HepG2 (cell line): ENCODE results near the gene PEA15. TPM values are rescaled to one million over a fixed set of nuclear protein-coding genes. Genes with fewer than 3 reads are reported as not detected.
A peak's percentile ranks its signal among the peaks of the same experiment; 100 is the strongest.

Source experiments
- CHD2 ChIP-seq: IDR thresholded peaks from 2 replicates; pipeline ENCODE4 v1.6.1; 2011; ENCODE audit warnings: low read depth, low read length, improper control_type of control experiment
- CREM ChIP-seq, 2 experiments: sonication (generic) in 1 of 2; formaldehyde crosslinking in 1 of 2; IDR thresholded peaks; 2 replicates each; pipeline versions ENCODE4 v1.4.0 to v1.6.1; 2016 to 2020; ENCODE audit warnings: antibody characterized with exemption in 1 of 2, mild to moderate bottlenecking in 1 of 2, missing genetic modification reagents in 1 of 2
- FOSL1 ChIP-seq: sonication (generic); formaldehyde crosslinking; IDR thresholded peaks from 2 replicates; pipeline ENCODE4 v1.9.0; 2021; ENCODE audit warnings: missing genetic modification reagents, borderline replicate concordance
- IRF2 ChIP-seq: IDR thresholded peaks from 2 replicates; pipeline ENCODE4 v1.6.1; 2018; ENCODE audit warnings: missing genetic modification reagents, missing compliant biosample characterization
- JUN ChIP-seq: sonication (generic); formaldehyde crosslinking; IDR thresholded peaks from 2 replicates; pipeline ENCODE4 v1.4.0; 2020; ENCODE audit warnings: mild to moderate bottlenecking, missing genetic modification reagents
- LCORL ChIP-seq, 2 experiments: fragments of 450-650 bp in 1 of 2; sonication (generic) in 1 of 2; formaldehyde crosslinking in 1 of 2; IDR thresholded peaks; 2 replicates each; pipeline versions ENCODE4 v1.5.0 to v1.6.1; 2017 to 2020; ENCODE audit warnings: antibody characterized with exemption in 1 of 2, missing genetic modification reagents in 1 of 2
- MLX ChIP-seq: IDR thresholded peaks from 2 replicates; pipeline ENCODE4 v1.6.1; 2016
- NFE2 ChIP-seq: sonication (generic); formaldehyde crosslinking; IDR thresholded peaks from 2 replicates; pipeline ENCODE4 v1.4.0; 2020; ENCODE audit warnings: missing genetic modification reagents
- NFRKB ChIP-seq: fragments of 450-650 bp; IDR thresholded peaks from 2 replicates; pipeline ENCODE4 v1.6.1; 2017
- NR2F2 ChIP-seq: IDR thresholded peaks from 2 replicates; pipeline ENCODE4 v1.6.1; 2012; ENCODE audit warnings: low read depth, inconsistent platforms, borderline replicate concordance
- PCBP2 ChIP-seq: fragments of 200-400 bp; formaldehyde crosslinking; optimal IDR thresholded peaks from 2 replicates; pipeline ENCODE3; 2018; ENCODE audit warnings: low read length, low read depth; ENCODE audit not compliant: poor library complexity, severe bottlenecking
- PHF8 ChIP-seq: sonication (generic); formaldehyde crosslinking; IDR thresholded peaks from 2 replicates; pipeline ENCODE4 v1.5.0; 2020; ENCODE audit warnings: missing genetic modification reagents
- POLR2AphosphoS2 ChIP-seq: IDR thresholded peaks from 2 replicates; pipeline ENCODE4 v1.6.1; 2011; ENCODE audit warnings: low read depth, low read length, improper control_type of control experiment
- PRMT3 ChIP-seq: sonication (generic); formaldehyde crosslinking; IDR thresholded peaks from 2 replicates; pipeline ENCODE4 v1.8.1; 2022; ENCODE audit warnings: low read depth, mild to moderate bottlenecking, moderate library complexity, missing genetic modification reagents, borderline replicate concordance
- SATB2 ChIP-seq: sonication (generic); formaldehyde crosslinking; IDR thresholded peaks from 2 replicates; pipeline ENCODE4 v1.5.0; 2020; ENCODE audit warnings: missing genetic modification reagents
- TBX3 ChIP-seq: fragments of 450-650 bp; IDR thresholded peaks from 2 replicates; pipeline ENCODE4 v1.6.1; 2017; ENCODE audit warnings: antibody characterized with exemption, mild to moderate bottlenecking, inconsistent platforms, borderline replicate concordance
- TCF7 ChIP-seq: sonication (generic); IDR thresholded peaks from 2 replicates; pipeline ENCODE4 v1.6.1; 2016; ENCODE audit warnings: antibody characterized with exemption, low read depth
- ZBTB1 ChIP-seq: sonication (generic); formaldehyde crosslinking; IDR thresholded peaks from 2 replicates; pipeline ENCODE4 v1.4.0; 2020; ENCODE audit warnings: missing genetic modification reagents, borderline replicate concordance
- ZBTB46 ChIP-seq: sonication (generic); formaldehyde crosslinking; IDR thresholded peaks from 2 replicates; pipeline ENCODE4 v1.4.0; 2020; ENCODE audit warnings: mild to moderate bottlenecking, missing genetic modification reagents, borderline replicate concordance
- ZNF235 ChIP-seq: sonication (generic); formaldehyde crosslinking; IDR thresholded peaks from 2 replicates; pipeline ENCODE4 v1.8.1; 2023; ENCODE audit warnings: mild to moderate bottlenecking, missing genetic modification reagents, borderline replicate concordance
- ZNF280D ChIP-seq: sonication (generic); formaldehyde crosslinking; IDR thresholded peaks from 2 replicates; pipeline ENCODE4 v1.5.1; 2020; ENCODE audit warnings: mild to moderate bottlenecking, missing genetic modification reagents
- ZNF3 ChIP-seq: IDR thresholded peaks from 2 replicates; pipeline ENCODE4 v1.7.0; 2017; ENCODE audit warnings: inconsistent platforms
- ZNF432 ChIP-seq: sonication (generic); formaldehyde crosslinking; IDR thresholded peaks from 2 replicates; pipeline ENCODE4 v1.5.0; 2020; ENCODE audit warnings: missing genetic modification reagents, mild to moderate bottlenecking, borderline replicate concordance
- ZSCAN5A ChIP-seq: sonication (generic); formaldehyde crosslinking; IDR thresholded peaks from 2 replicates; pipeline ENCODE4 v1.8.0; 2022; ENCODE audit warnings: mild to moderate bottlenecking, missing genetic modification reagents, borderline replicate concordance
- polyA plus RNA-seq, 8 experiments: library from polyadenylated mRNA; depleted of rRNA in 3 of 8; stranded (reverse) in 7 of 8; unstranded in 1 of 8; fragments of >200 nt; fragmentation: Illumina TruSeq in 4 of 8; extraction: Trizol in 4 of 8; gene quantifications; 2 replicates each; pipeline versions ENCODE4 v1.2.1 to v1.2.3, GENCODE V29; 2011 to 2016; ENCODE audit warnings: low read depth in 4 of 8, missing spikeins in 1 of 8, mixed read lengths in 1 of 8; ENCODE audit not compliant: insufficient read depth in 1 of 8
- total RNA-seq, 5 experiments: library from RNA; depleted of rRNA; stranded (reverse); fragments of >200 nt; fragmentation: Illumina TruSeq; extraction: Trizol; gene quantifications; 2 replicates each; pipeline ENCODE4 v1.2.3, GENCODE V29; 2016; ENCODE audit warnings: low read depth in 1 of 5

Gene PEA15
- total and polyA plus RNA-seq, 2 of the 13 experiments (the other 11 are each of a cell fraction or from before 2014, with no cell fraction given): 12.1 to 35.2 TPM

- no peak for TF ChIP-seq ZNF3 (CRISPR knock-in tag)
- TF ChIP-seq ZNF432 (CRISPR knock-in tag): no peak
- TF ChIP-seq TBX3: no peak
- TF ChIP-seq PHF8 (CRISPR knock-in tag): no peak
- no peak for TF ChIP-seq MLX
- TF ChIP-seq PCBP2: no peak
- TF ChIP-seq CHD2: peak; percentile 48; the same call in 1 of the 2 replicates
- TF ChIP-seq ZNF235 (CRISPR knock-in tag): peak; percentile 75; the same call in 1 of the 2 replicates
- TF ChIP-seq NR2F2: peak; percentile 65; the same call in 1 of the 2 replicates
- TF ChIP-seq JUN (CRISPR knock-in tag): no peak
- no peak for TF ChIP-seq SATB2 (CRISPR knock-in tag)
- TF ChIP-seq TCF7: peak; percentile 25; the same call in 1 of the 2 replicates
- no peak for TF ChIP-seq ZBTB46 (CRISPR knock-in tag)
- no peak for TF ChIP-seq POLR2AphosphoS2
- no peak for TF ChIP-seq PRMT3 (CRISPR knock-in tag)
- TF ChIP-seq NFE2 (CRISPR knock-in tag): no peak
- TF ChIP-seq IRF2 (CRISPR knock-in tag): peak; percentile 34; the same call in 1 of the 2 replicates
- no peak for TF ChIP-seq CREM (IDR thresholded peaks at IDR 0.05)
- no peak for TF ChIP-seq CREM (CRISPR knock-in tag; IDR thresholded peaks at IDR 0.05)
- no peak for TF ChIP-seq ZSCAN5A
- no peak for TF ChIP-seq LCORL (IDR thresholded peaks at IDR 0.05)
- peak; percentile 77 for TF ChIP-seq LCORL (CRISPR knock-in tag; IDR thresholded peaks at IDR 0.05)
- no peak for TF ChIP-seq NFRKB
- TF ChIP-seq ZBTB1 (CRISPR knock-in tag): no peak
- TF ChIP-seq FOSL1: no peak
- TF ChIP-seq ZNF280D (CRISPR knock-in tag): no peak
Measured at GRCh38 chr1:160193091-160193819, 11.9 kb upstream of the PEA15 start (continued).
